HG03520 (cell line): ENCODE measurements around the gene IVD.
"Not testable (repeated sequence)": the region's sequence is repeated elsewhere in the genome, so short reads cannot be mapped to it uniquely, and the experiment has no call there.

ENCODE experiments used
- ATAC-seq: cut with Tn5 transposase; IDR thresholded peaks from one replicate; pipeline ENCODE4 v1.9.1; 2021; ENCODE audit warnings: mild to moderate bottlenecking, moderate library complexity; ENCODE audit not compliant: unreplicated experiment

Gene IVD

DNA sequence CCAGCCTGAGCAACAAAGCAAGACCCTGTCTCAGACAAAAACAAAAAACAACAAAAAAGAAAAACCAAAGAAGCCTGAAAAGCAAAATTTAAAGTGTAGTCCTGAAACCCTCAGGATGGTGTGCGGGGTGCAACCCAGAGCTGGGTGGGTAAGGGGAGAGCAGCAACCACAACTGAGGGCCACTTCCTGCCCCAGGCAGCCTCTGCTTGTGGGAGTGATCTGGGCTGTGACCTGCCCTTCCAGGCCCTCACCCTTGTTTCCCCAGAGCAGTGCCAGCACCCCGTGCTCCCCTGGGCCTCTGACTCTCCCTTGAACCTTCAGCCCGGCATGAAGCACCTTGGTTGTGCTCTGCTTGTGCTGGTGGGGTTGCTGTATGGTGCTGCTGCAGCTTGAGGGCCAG is 48.3 kb downstream of the IVD start:
- ATAC-seq = not testable (repeated sequence)

DNA sequence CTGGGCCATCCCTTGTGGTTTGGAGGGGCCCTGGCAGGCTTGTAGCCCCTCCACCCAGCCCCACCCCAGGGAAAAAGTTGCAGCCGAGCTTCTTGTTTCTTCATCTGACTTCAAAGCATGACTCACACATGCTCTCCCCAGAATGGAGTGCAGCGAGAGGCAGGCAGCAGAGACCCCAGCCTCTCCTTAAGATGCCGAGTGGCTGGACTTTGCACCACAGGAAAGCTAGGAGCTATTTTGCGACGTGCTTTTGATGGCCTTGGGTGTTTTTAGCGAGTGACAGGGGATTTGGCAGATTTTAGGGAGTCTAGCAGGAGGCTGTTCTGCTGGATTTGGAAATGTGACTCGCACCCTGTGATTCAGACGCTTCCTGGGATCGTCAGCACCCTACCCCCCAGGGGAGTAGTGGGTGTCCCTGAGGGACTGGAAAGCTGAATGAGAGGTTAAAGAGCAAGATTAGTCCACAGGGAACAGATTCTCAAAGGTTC is 49.4 kb downstream of the IVD start:
- no peak for ATAC-seq

DNA sequence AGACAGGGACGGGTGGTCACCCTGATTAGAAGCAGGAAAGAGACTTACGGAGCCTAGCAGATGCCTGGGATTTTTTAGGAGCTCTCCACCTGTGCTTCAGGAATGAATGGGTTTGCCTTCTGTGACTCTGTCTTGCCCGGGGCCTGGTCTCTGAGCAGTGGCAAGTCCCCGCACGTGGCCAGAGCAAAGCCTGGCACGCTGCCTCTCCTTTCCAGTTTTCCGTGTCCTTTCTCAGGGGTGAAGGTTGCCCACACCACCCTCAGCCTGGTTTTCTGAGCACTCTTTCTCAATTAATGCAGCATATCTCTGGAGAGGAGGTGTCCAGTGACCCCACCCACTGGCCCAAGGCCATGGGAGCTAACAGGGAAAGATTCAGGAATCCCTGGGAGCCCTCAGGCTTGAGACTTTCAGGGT is 50.7 kb downstream of the IVD start:
- ATAC-seq = no peak

GRCh38 chr15:40456738-40457137 is 51.1 kb downstream of the IVD start:
- ATAC-seq = no peak

- ATAC-seq = no peak
Measured at GRCh38 chr15:40458495-40459371, 53.1 kb downstream of the IVD start.

GRCh38 chr15:40459391-40460015 is 53.9 kb downstream of the IVD start:
- ATAC-seq = no peak

- no peak for ATAC-seq
Measured at GRCh38 chr15:40460404-40460803, 54.8 kb downstream of the IVD start.

GRCh38 chr15:40461958-40462357 is 56.4 kb downstream of the IVD start:
- ATAC-seq = no peak

- no peak for ATAC-seq
Measured at GRCh38 chr15:40463279-40463678, 57.7 kb downstream of the IVD start.

DNA sequence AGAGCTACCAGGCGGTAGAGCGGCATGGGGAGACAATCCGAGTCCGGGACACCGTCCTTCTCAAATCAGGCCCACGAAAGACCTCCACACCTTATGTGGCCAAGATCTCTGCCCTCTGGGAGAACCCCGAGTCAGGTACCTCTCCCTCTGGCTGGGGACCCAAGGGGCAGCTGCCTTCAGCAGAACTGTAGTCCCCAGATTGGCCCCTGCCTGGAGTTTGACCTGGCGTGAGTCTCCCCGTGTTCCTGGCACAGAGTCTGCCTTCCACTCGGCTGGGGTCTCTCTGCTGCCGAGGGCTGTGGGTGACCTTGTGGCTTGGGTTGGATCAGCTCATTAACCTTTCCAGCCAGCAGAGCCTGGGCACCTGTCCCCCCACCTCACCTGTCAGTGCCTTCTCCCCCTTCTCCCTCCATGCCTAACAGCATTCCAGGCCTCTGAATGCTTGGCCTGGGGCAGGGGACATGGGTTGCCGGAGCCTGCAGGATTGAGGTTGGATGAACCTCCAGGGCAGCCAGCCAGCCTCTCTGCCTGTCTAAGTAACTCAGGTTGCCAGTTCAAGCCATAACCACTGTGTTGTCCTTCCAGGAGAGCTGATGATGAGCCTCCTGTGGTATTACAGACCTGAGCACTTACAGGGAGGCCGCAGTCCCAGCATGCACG is 58.4 kb downstream of the IVD start:
- ATAC-seq = no peak

- no peak for ATAC-seq
Measured at GRCh38 chr15:40464595-40465185, 59.1 kb downstream of the IVD start.

DNA sequence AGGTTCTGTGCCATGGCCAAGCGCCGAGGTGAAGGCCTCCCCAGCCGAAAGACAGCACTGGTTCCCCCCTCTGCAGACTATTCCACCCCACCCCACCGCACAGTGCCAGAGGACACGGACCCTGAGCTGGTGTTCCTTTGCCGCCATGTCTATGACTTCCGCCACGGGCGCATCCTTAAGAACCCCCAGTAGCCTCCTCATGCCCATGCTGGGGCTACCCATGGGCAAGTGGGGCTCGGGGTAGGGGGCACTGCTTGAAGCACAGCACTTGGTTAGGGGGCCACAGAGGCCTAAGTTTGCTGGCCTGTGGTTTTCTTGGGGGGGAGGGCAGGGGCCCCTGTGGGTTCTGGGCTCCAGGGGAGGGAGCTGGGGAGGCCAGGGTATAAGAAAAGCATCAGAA is 60.3 kb downstream of the IVD start:
- ATAC-seq = no peak

DNA sequence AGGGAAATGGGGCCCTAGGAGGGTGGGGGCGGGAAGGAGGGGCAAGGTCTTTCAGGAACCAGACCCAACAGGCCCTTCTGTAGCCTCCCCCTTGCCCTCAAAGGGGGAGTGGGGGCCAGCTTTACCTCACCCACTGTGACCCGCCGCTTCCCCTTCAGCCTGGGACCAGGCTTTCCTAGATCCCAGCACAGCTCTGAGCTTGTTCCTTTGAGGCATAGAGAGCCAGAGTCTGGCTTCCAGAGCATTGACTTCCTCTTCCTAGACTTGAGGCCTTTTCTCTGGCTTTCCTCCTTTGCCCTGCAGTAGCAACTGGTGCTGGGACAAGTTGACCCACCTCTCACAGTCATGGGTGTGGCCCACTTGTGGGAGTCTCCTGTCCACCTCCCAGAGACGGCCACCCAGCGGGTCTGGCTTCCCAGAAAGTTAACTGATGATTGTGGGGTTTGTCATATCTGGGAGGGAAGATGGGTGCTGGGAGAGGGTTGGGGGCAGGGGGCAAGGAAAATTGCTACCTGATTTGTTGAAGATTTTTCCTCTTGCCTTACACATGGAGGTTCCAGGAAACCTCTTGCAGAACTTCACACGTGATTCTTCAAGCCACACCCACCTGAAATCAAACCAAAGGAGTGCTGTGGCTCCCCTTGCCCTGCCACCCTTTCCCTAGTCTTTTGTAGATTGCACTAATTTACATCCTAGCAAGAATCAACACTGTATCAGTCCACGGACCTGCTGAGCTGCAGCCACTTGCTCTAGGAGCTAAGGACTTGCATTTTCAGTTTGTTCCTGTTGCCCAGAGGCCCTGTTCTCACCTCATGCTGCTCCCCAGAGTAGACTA is 61.0 kb downstream of the IVD start:
- no peak for ATAC-seq

DNA sequence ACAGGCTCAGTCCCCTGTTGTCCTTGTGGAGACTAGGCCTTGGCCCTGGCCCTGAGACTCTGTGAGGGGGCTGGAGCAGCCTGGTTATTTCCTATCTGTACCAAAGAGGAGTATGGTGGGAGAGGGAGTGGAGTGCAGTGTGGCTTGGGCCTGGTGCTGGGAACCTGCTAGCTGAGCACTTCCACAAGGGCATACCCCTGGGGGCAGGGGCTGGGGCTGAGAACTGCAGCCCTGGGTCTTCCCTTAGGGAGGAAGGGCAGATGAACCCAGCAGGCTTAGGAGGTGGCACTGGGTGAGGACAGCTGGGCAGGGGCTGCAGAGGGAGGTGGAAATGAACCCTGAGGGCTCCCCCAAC is 61.6 kb downstream of the IVD start:
- no peak for ATAC-seq

DNA sequence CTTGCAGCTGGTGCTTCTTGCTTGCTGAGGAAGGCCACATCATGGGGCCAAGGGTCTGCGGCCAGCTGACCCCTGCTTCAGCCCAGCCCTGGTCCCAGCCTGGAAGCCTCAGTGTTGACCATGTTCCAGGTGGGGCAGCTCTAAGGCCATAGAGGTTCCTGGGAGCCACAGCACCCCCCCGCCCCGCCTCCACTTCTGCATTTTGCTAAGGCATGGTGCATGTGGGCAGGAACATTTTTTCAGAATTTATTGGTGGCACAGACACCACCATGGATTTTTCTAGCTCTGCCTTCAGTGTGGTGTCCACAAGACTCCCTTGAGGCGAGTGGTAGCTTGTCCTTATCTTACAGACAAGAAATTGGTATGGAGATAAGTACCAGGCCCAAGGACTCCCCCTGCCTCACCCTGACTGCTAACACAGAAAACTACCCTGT is 63.3 kb downstream of the IVD start:
- no peak for ATAC-seq

- ATAC-seq = no peak
Measured at GRCh38 chr15:40469776-40470390, 64.3 kb downstream of the IVD start.

- ATAC-seq = no peak
Measured at GRCh38 chr15:40470423-40471104, 65.0 kb downstream of the IVD start, which contains the start of gene CHST14. TSS of gene CHST14 (plus strand) at chr15:40470984. CDS start at chr15:40471214, 230 bp downstream.
